Fibroblast of lung (primary cell): ENCODE results near the gene UBR7.
"Not testable (repeated sequence)": the region's sequence is repeated elsewhere in the genome, so short reads cannot be mapped to it uniquely, and the experiment has no call there.

ENCODE experiments used
- EZH2 ChIP-seq: IDR thresholded peaks from 2 replicates; pipeline ENCODE4 v1.5.1; 2012; ENCODE audit warnings: low read length, control low read depth, mild to moderate bottlenecking; ENCODE audit errors: missing control alignments
- TF ChIP-seq, protein P1 (sequence below), 2 donors: IDR thresholded peaks in 1 of 2; conservative IDR thresholded peaks in 1 of 2; 1 replicate in 1 of 2; 2 replicates in 1 of 2; pipeline ENCODE4 v1.5.1; 2011 to 2012; ENCODE audit warnings: low read length in 2 of 2, control low read depth in 1 of 2, inconsistent platforms in 1 of 2, low read depth in 1 of 2, mild to moderate bottlenecking in 1 of 2

DNA sequence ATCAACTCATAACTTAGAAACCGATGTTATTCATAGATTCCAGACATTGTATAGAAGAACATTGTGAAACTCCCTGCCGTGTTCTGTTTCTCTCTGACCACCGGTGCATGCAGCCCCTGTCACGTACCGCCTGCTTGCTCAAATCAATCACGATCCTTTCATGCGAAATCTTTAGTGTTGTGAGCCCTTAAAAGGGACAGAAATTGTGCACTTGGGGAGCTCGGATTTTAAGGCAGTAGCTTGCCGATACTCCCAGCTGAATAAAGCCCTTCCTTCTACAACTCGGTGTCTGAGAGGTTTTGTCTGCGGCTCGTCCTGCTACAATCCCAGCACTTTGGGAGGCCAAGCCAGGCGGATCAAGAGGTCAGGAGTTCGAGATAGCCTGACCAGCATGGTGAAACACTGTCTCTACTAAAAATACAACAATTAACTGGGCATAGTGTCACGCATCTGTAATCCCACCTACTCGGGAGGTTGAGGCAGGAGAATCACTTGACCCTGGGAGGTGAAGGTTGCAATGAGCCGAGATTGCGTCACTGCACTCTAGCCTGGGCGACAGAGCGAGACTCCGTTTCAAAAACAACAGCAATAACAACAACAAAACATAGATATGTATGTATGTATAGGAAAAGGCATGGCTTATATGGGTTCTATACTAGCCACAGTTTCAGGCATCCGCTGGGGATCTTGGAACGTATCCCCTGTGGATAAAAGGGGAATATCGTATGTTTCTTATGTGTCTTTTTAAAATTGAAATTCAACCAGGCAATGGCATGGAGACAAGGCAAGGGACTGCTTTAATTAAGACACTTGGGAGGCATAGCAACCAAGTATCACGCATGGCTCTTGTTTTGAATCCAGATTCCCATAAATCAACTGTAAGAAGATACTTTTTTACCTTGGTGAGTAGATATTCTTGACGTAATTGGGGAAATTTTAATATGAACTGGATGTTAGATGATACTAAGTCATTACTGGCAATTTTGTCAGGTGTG, 41.5 kb upstream of the UBR7 start:
- TF ChIP-seq EZH2 = not testable (repeated sequence)
- TF ChIP-seq, protein P1, sequence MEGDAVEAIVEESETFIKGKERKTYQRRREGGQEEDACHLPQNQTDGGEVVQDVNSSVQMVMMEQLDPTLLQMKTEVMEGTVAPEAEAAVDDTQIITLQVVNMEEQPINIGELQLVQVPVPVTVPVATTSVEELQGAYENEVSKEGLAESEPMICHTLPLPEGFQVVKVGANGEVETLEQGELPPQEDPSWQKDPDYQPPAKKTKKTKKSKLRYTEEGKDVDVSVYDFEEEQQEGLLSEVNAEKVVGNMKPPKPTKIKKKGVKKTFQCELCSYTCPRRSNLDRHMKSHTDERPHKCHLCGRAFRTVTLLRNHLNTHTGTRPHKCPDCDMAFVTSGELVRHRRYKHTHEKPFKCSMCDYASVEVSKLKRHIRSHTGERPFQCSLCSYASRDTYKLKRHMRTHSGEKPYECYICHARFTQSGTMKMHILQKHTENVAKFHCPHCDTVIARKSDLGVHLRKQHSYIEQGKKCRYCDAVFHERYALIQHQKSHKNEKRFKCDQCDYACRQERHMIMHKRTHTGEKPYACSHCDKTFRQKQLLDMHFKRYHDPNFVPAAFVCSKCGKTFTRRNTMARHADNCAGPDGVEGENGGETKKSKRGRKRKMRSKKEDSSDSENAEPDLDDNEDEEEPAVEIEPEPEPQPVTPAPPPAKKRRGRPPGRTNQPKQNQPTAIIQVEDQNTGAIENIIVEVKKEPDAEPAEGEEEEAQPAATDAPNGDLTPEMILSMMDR (conservative IDR thresholded peaks at IDR 0.05 in 1 of 2, IDR thresholded peaks at IDR 0.05 in 1 of 2; ENCODE audit: low read depth in 1 of 2, low read length in 2 of 2) = not testable (repeated sequence)
